Panc1 (cell line): ENCODE data around the gene NUP210. TPM values are rescaled to one million over a fixed set of nuclear protein-coding genes. Genes with fewer than 3 reads are reported as not detected.

ENCODE experiments used
- ATAC-seq: fragments of 200-7000 bp; cut with Tn5 transposase; 2 replicates; pipeline ENCODE4 v1.9.1; 2020; ENCODE audit warnings: mild to moderate bottlenecking, moderate library complexity
- BruUV-seq: library from RNA; stranded (reverse); fragments of 400-500 nt; replicated peaks from 2 replicates; lab custom pipeline; 2021; lab: Mats Ljungman, UMichigan
- CTCF ChIA-PET: fragments of 300-600 bp; sonication (Branson Sonifier 250); formaldehyde crosslinking; loops from one replicate; lab custom pipeline; 2022; ENCODE audit warnings: antibody characterized with exemption; lab: Charles Lee
- POLR2A ChIA-PET: fragments of 300-600 bp; sonication (Branson Sonifier 250); formaldehyde crosslinking; loops from one replicate; lab custom pipeline; 2022; ENCODE audit warnings: antibody characterized with exemption; lab: Charles Lee
- DNase-seq: peaks from one replicate; pipeline ENCODE4 v3.0.0-alpha.2; 2010; ENCODE audit warnings: low read depth, low spot score
- H3K27ac ChIP-seq: 2 replicates; pipeline ENCODE4 v1.5.1; 2011; ENCODE audit warnings: mild to moderate bottlenecking, low read length, inconsistent platforms
- H3K27me3 ChIP-seq: fragments of 200-500 bp; sonication (Bioruptor generic); 2 replicates; pipeline ENCODE4 v1.6.0; 2014; ENCODE audit warnings: low read length, inconsistent platforms; ENCODE audit not compliant: control insufficient read depth, insufficient read depth
- H3K36me3 ChIP-seq: fragments of 200-500 bp; sonication (Bioruptor generic); 2 replicates; pipeline ENCODE4 v1.5.1; 2014; ENCODE audit warnings: inconsistent platforms, mild to moderate bottlenecking, low read length, moderate library complexity; ENCODE audit not compliant: control insufficient read depth, insufficient read depth
- H3K4me1 ChIP-seq: 2 replicates; pipeline ENCODE4 v1.5.1; 2011; ENCODE audit warnings: inconsistent platforms, mild to moderate bottlenecking, low read length, moderate library complexity; ENCODE audit not compliant: control insufficient read depth, insufficient read depth
- H3K4me3 ChIP-seq, 2 experiments: 2 replicates each; pipeline ENCODE4 v1.5.1; 2011 to 2012; ENCODE audit warnings: low read depth in 2 of 2, low read length in 2 of 2, mild to moderate bottlenecking in 2 of 2, inconsistent platforms in 1 of 2, moderate library complexity in 1 of 2
- H3K9me3 ChIP-seq: fragments of 200-500 bp; sonication (Bioruptor generic); 2 replicates; pipeline ENCODE4 v1.5.1; 2014; ENCODE audit warnings: low read depth, mild to moderate bottlenecking, inconsistent platforms, low read length, moderate library complexity; ENCODE audit not compliant: control insufficient read depth, insufficient read depth
- CTCF ChIP-seq: fragments of 450-650 bp; IDR thresholded peaks from 2 replicates; pipeline ENCODE4 v1.5.1; 2017; ENCODE audit warnings: mild to moderate bottlenecking
- POLR2AphosphoS5 ChIP-seq: IDR thresholded peaks from 2 replicates; pipeline ENCODE4 v1.6.1; 2012; ENCODE audit warnings: mild to moderate bottlenecking, low read depth, low read length, moderate library complexity
- REST ChIP-seq, 2 experiments: IDR thresholded peaks; 2 replicates each; pipeline ENCODE4 v1.6.1; 2011 to 2012; ENCODE audit warnings: low read depth in 2 of 2, control low read depth in 1 of 2, low read length in 1 of 2, mild to moderate bottlenecking in 1 of 2, moderate library complexity in 1 of 2; ENCODE audit not compliant: insufficient read depth in 1 of 2
- SIN3A ChIP-seq: IDR thresholded peaks from 2 replicates; pipeline ENCODE4 v1.6.1; 2012; ENCODE audit warnings: low read depth, mild to moderate bottlenecking, low read length, moderate library complexity, borderline replicate concordance; ENCODE audit not compliant: insufficient read depth
- TCF7L2 ChIP-seq: IDR thresholded peaks from 2 replicates; pipeline ENCODE4 v1.6.1; 2011; ENCODE audit warnings: mild to moderate bottlenecking, low read depth, low read length, inconsistent platforms
- in situ Hi-C: cut with HindIII; loops from 2 replicates; pipeline ENCODE4 v1.10.0; 2016; ENCODE audit warnings: low sequenced_read_pairs, low pct_unique_long_range_greater_than_20kb
- intact Hi-C: fragments of 100-400 bp; cut with micrococcal nuclease; formaldehyde crosslinking; loops from one replicate; pipeline ENCODE4 v1.10.0; 2022; ENCODE audit not compliant: unreplicated experiment
- total RNA-seq: library from RNA; stranded (reverse); gene quantifications from one replicate; pipeline ENCODE4 v1.2.1, GENCODE V29; 2021; ENCODE audit not compliant: unreplicated experiment

Gene NUP210
- total RNA-seq, 1 experiment from 2014 or later, result 36.8 TPM

GRCh38 chr3:13371100-13372075, 48.7 kb downstream of the NUP210 start:
- ATAC-seq (no peak), DNase-seq (no peak)
- no peaks in the 10 kb centered on the region for H3K27me3 ChIP-seq
- TF ChIP-seq SIN3A (no peak), REST (IDR thresholded peaks at IDR 0.05; ENCODE audit: insufficient read depth in 1 of 2, low read depth in 2 of 2, low read length in 1 of 2) (no peak), POLR2AphosphoS5 (no peak), CTCF (no peak), TCF7L2 (no peak)
- H3K4me1 ChIP-seq, result no peaks in the 10 kb centered on the region
- no TSS peak for BruUV-seq
- H3K4me3 ChIP-seq, result no peak overlapping the region
- H3K36me3 ChIP-seq, result no peaks in the 10 kb centered on the region
- ChIA-PET POLR2A (no interaction called here), CTCF (no interaction called here)
- no peaks in the 10 kb centered on the region for H3K9me3 ChIP-seq
- intact Hi-C loops (no loop called here), in situ Hi-C loops (no loop called here)
- H3K27ac ChIP-seq, result no peak overlapping the region

GRCh38 chr3:13370609-13371008, 49.5 kb downstream of the NUP210 start:
- Histone ChIP-seq H3K27me3 (no peaks in the 10 kb centered on the region), H3K27ac (no peak overlapping the region), H3K4me1 (no peaks in the 10 kb centered on the region), H3K4me3 (no peak overlapping the region), H3K9me3 (no peaks in the 10 kb centered on the region), H3K36me3 (no peaks in the 10 kb centered on the region)
- TF ChIP-seq CTCF, result no peak
- TF ChIP-seq REST (IDR thresholded peaks at IDR 0.05; ENCODE audit: insufficient read depth in 1 of 2, low read depth in 2 of 2, low read length in 1 of 2), result no peak
- TF ChIP-seq TCF7L2, result no peak
- TF ChIP-seq POLR2AphosphoS5, result no peak
- TF ChIP-seq SIN3A, result no peak
- intact Hi-C loops (no loop called here), in situ Hi-C loops (no loop called here)
- POLR2A ChIA-PET, result no interaction called here
- no TSS peak for BruUV-seq
- CTCF ChIA-PET, result no interaction called here
- no peak for DNase-seq
- no peak for ATAC-seq
